ENCODE data around the gene CTNNBL1.

- TF ChIP-seq GATA2 (IDR thresholded peaks at IDR 0.05; ENCODE audit: low read depth, low read length) (no peak), GATA3 (IDR thresholded peaks at IDR 0.05; ENCODE audit: low read depth, low read length) (no peak)
These were observed 43.2 kb upstream of the CTNNBL1 start for GRCh38 chr20:37650661-37651060.
